HG03045 (cell line): ENCODE data around the gene SSBP2.
"Not testable (repeated sequence)": the region's sequence is repeated elsewhere in the genome, so short reads cannot be mapped to it uniquely, and the experiment has no call there.

ENCODE experiments used
- ATAC-seq: cut with Tn5 transposase; IDR thresholded peaks from one replicate; pipeline ENCODE4 v1.9.1; 2021; ENCODE audit warnings: mild to moderate bottlenecking, moderate library complexity; ENCODE audit not compliant: unreplicated experiment

The SSBP2 gene

GRCh38 chr5:81679885-81680284, 71.0 kb downstream of the SSBP2 start:
- ATAC-seq: no peak

GRCh38 chr5:81675420-81675819, 75.5 kb downstream of the SSBP2 start:
- no peak for ATAC-seq

GRCh38 chr5:81665795-81666194, 85.1 kb downstream of the SSBP2 start:
- no peak for ATAC-seq

GRCh38 chr5:81660624-81661023, 90.3 kb downstream of the SSBP2 start:
- ATAC-seq: not testable (repeated sequence)

- ATAC-seq: no peak
Observed at GRCh38 chr5:81657386-81657785, 93.5 kb downstream of the SSBP2 start.

- ATAC-seq: no peak
Observed at GRCh38 chr5:81656783-81657182, 94.1 kb downstream of the SSBP2 start.

GRCh38 chr5:81650987-81651386, 99.9 kb downstream of the SSBP2 start:
- no peak for ATAC-seq

- no peak for ATAC-seq
Observed at GRCh38 chr5:81646469-81646995, 104.4 kb downstream of the SSBP2 start.

- no peak for ATAC-seq
Observed at GRCh38 chr5:81642210-81642609, 108.7 kb downstream of the SSBP2 start.

GRCh38 chr5:81639556-81639955, 111.3 kb downstream of the SSBP2 start:
- no peak for ATAC-seq

- ATAC-seq: no peak
Observed at GRCh38 chr5:81638471-81638870, 112.4 kb downstream of the SSBP2 start.

GRCh38 chr5:81633891-81634290, 117.0 kb downstream of the SSBP2 start:
- ATAC-seq: no peak

GRCh38 chr5:81633471-81633870, 117.4 kb downstream of the SSBP2 start:
- ATAC-seq: no peak

GRCh38 chr5:81632679-81633078, 118.2 kb downstream of the SSBP2 start:
- ATAC-seq: no peak

GRCh38 chr5:81631621-81632020, 119.3 kb downstream of the SSBP2 start:
- ATAC-seq: no peak

- peak; percentile 87 for ATAC-seq
Observed at GRCh38 chr5:81631124-81631523, 119.8 kb downstream of the SSBP2 start.

- no peak for ATAC-seq
Observed at GRCh38 chr5:81630684-81631083, 120.2 kb downstream of the SSBP2 start.

GRCh38 chr5:81629986-81630385, 120.9 kb downstream of the SSBP2 start:
- no peak for ATAC-seq

GRCh38 chr5:81628061-81628460, 122.8 kb downstream of the SSBP2 start:
- not testable (repeated sequence) for ATAC-seq

GRCh38 chr5:81626524-81626923, 124.4 kb downstream of the SSBP2 start:
- no peak for ATAC-seq

- ATAC-seq: no peak
Observed at GRCh38 chr5:81609810-81610375, 141.0 kb downstream of the SSBP2 start.

- no peak for ATAC-seq
Observed at GRCh38 chr5:81608976-81609375, 141.9 kb downstream of the SSBP2 start.

- no peak for ATAC-seq
Observed at GRCh38 chr5:81607693-81608092, 143.2 kb downstream of the SSBP2 start.
